Measurements from ENCODE around the gene PPIH.
"Not testable (repeated sequence)": the region's sequence is repeated elsewhere in the genome, so short reads cannot be mapped to it uniquely, and the experiment has no call there.

The PPIH gene

DNA sequence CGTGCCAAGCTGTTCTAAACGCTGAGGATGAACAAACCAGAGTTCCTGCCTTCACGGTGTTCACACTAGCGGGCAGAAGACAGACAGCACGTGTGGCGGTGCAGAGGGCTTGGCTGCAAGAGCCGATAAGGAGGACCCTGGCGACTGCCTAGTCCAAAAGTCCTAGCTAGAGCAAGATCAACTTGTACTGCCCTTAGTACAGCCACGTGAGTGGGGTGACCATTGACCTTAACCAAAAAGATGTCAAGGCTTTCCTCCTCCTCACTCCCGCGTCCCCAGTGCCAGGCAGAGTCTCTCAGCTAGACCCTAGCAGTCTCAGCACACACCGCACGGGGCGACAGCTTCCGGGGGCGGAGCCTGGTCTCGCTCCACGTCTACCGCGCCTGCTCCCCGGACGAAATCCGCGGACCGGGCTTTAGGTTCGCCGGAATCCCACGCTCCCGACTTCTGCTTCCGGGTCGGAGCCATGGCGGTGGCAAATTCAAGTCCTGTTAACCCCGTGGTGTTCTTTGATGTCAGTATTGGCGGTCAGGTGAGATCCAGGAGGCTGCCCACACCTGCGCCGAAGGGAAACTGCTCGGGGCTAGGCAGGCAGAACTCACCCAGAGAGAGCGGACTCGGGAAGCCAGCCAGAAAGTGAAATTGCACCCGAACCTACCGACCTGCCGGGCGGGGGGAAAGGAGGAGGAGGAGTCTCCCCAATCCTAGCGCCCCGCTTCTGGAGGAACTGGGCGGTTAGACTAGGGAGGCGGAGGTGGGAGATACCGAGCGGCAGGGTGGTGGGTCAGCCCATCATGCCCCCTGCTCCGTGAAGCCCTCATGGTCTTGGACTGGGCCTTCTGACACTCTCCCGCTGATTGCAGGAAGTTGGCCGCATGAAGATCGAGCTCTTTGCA is at the start of gene PPIH:
PPIH (plus strand) TSS at position 443 of the 896 bp plus-strand sequence; CDS start at position 467, 24 bp downstream.
- DNase-seq = peak; percentile 31 to 84

DNA sequence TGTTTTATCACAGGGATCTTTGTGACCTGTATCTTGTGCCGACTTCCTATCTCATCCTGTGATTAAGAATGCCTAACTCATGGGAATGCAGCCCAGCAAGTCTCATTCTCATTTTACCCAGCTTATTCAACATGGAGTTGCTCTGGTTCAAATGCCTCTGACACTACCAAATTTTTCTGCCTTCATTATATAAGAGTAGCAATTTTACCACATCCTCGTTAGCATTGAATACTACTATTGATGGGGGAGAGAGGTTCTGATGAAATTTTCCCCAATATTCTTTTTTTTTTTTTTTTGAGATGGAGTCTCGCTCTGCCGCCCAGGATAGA is 44.5 kb upstream of the PPIH start:
- DNase-seq = no peak

DNA sequence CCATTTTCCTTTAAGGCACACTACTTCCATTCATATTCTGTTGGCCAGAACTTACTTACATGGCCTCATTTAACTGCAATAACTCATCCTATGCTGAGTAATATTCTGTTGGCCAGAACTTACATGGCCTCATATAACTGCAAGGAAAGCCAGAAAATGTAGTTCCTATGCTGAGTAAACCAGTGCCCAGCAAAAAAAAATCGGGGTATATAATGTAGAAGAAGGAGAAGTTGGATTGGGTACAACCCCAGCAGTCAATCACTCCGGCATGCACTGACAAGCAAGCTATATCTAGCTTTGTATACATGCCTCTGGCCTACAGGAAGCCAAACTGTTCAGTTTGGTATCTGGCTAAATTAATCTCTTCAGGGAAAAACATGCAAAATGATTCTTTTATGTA is 39.4 kb upstream of the PPIH start:
- DNase-seq = no peak

DNA sequence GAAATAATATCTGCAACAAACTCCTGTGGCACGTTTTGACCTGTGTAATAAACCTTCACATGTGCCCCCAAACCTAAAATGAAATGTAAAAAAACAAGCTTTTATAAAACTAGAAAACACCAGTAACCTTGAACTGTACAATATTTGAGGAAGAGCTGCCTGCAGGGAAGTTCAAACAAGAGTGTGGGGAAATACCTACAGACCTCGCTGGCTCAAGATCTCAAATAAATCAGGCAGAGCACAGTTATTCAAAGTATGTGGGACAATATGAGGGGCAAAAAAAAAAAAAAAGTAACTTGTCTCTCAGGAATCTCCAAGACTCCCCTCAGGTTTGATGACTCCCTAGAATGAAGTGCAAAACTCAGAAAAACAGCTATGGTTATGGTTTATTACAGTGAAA is 37.9 kb upstream of the PPIH start:
- DNase-seq = no peak

DNA sequence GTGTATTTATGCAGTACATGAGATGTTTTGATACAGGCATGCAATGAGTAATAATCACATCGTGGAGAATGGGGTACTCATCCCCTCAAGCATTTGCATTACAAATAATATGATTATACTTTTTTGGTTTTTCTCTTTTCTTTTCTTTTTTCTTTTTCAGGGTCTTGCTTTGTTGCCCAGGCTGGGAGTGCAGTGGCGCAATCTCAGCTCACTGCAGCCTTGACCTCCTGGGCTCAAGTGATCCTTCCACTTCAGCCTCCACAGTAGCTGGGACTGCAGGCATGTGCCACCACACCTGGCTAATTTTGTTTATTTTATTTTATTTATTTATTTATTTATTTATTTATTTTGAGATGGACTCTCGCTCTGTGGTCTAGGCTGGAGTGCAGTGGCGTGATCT is 37.0 kb upstream of the PPIH start:
- DNase-seq = not testable (repeated sequence)

DNA sequence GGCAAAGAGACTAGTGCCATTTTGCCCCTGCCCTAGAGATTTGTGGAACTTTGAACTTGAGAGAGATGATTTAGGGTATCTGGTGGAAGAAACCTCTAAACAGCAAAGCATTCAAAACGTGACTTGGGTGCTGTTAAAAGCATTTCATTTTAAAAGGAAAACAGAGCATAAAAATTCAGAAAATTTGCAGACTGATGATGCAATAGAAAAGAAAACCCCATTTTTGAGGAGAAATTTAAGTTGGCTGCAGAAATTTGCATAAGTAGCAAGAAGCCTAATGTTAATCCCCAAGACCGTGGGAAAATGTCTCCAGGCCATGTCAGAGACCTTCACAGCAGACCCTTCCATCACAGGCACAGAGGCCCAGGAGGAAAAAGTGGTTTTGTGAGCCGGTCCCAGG is 31.0 kb upstream of the PPIH start:
- not testable (repeated sequence) for DNase-seq

DNA sequence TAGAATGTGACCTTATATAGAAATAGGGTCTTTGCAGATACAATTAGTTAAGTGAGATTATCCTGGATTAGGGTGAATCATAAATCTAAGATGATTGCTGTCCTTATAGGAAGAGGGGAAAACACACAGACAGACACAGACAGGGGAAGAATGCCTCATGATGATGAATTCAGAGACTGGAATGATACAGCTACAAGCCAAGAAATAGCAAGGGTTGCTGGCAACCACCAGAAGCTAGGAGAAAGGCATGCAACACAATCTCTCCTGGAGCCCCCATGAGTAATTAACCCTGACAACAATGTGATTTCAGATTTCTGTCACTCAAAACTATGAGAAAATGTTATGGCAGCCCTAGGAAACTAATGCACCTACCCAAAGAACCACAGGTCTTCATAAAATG is 19.1 kb upstream of the PPIH start:
- DNase-seq = no peak

DNA sequence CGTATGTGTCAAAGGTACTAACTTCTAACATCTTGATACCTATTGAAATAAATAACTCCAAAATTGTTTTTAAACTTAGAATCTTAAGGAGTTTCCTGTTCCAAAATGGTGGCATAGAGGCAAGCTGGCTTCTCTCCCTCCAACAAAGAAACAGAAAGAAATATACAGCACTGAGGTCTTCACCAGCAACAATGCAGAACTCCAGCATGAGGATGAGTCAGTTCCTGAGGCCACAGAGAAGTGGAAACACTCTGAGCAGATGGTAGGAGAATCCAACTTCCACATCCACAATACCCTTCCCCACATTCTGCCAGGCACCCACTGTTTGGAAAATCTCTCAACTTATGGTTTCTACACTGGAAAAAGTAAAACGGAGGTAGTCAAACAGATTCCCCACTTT is 12.2 kb upstream of the PPIH start:
- DNase-seq = no peak

DNA sequence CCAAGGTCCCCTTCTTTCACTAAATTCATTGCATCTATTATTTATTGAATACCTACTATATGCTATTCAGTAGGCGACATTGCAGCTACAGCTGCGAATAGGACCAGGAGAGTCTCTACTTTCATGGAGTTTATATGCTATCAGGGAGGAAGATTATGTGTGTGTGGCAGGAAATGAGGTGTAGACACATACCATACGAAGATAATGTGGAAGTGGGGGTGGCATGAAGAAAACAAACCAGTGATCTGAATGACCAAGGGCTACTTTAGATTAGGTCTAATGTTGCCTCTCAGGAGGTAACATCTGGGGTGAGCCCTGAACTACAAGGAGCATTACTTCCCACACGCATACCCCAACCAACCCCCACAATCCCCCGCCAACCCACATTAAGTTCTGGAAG is 1.0 kb upstream of the PPIH start:
- DNase-seq = no peak

DNA sequence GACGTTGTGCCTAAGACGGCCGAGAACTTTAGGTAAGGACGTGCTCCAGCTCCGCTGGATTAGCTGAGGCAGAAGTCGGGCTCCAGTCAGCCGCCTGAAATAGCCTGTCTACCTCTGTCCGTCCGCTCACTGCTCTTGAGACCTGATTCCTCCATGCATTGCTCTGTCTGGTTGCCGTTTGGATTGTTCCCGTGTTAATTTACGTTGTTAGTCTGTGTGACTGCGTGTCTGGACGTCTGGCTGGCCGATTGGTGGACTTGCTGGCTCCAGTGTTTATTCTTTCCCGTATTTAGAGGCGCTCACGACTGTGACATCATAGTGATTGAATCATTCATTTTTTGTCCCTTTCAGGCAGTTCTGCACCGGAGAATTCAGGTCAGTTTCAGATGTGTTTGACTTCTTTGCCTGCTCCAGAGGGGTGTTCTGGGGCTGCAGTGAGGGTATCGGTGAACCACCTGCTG is 684 bp downstream of the PPIH start:
- DNase-seq = no peak

DNA sequence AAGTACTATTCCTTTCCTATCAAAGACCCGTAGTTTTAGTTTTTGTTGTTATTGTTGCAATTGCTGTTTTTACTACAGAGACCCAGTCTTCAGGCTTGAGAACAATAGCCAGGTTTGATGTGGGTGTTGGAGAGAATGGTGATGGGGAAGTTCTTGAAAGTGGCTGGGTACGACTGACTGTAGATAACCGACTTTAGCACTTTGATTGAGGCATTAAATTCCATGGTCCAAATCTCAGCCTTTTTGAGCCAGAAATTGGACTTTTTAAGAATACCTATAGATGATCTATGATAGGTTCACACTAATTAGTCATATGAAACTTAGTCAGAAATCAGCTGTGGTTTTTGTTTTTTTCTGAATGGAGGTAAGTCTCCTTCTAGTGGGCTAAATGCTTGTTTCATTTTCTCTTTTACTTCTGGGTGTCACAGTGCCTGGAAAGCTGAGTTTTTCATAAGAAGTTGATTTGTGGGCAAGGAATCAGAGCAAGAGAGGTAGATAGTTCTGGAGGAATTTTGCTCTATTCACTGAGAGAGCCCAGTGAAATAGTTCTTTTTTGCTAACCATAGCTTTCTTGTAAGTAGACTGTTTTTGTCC is 2.8 kb downstream of the PPIH start:
- DNase-seq = no peak

DNA sequence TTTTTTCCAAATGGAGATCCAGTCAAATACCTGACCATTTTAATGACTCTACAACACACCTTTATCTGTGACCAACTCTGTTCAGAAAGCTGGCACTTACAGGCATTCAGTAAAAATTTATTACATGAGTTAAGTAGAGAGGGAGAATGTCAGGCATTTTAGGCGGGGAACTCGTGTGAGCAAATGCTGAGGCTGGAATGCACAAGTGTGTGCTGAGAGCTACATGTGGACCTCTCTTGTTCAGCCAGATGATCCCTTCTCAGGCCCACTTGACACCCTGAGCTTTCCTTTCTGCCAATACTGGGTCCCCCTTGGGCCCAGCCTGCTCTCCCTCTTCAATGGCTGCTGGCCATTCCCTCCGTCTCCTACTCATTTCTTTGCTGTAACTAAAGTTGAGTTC is 11.7 kb downstream of the PPIH start:
- no peak for DNase-seq

DNA sequence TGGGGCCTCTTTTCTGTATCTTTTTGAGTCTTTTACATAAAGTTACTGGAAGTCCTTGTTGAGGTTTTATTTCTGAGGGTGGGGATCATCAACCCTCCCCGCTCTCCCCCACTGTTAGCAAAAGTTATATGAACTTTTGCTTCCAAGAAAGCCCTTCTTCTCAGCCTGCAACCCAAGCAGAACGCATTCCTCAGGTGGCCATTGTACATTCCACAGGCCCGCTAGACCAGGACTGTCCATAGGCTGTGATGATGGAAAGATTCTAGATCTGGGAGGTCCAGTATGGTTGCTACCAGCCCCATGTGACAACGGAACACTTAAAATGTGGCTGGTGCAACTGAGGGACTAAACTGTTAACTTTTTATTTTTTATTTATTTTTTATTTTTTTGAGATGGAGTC is 12.2 kb downstream of the PPIH start:
- no peak for DNase-seq

DNA sequence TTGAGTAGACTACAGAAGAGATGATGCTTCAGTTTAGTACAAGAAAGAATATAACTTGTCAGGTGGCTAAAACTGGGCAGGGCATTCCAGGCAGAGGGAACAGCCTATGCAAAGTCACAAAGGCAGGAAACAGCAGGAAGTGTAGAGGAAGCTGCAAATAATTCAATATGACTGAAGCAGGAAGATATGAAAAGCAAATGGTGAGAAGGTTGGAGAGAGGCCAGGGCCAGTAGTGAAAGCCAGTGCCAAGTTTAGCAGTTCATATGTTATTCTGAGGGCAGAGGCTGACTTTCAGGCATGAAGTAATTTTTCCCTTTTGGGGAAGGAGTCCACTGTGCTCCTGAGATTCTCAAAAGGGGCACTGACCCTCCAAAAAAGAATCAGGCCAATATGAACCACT is 16.0 kb downstream of the PPIH start:
- DNase-seq = no peak

DNA sequence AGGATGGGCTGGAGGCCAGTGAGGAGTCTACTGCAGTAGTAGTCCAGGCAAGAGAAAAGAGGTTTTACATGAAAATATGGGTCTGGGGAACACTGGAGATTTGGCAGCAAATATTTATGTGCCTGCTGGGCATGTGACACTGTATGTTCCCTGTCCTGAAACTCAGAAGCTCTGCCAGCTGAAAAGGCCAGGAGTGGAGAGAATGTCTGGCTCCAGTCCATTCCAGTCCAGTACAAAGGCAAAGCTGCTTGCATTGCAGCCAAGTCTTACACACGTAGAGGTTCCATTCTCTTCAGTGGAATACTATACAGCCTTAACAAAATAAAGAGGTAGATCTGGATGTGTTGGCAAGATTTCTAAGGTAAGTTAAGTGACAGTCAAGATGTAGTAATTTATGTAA is 16.5 kb downstream of the PPIH start:
- no peak for DNase-seq

DNA sequence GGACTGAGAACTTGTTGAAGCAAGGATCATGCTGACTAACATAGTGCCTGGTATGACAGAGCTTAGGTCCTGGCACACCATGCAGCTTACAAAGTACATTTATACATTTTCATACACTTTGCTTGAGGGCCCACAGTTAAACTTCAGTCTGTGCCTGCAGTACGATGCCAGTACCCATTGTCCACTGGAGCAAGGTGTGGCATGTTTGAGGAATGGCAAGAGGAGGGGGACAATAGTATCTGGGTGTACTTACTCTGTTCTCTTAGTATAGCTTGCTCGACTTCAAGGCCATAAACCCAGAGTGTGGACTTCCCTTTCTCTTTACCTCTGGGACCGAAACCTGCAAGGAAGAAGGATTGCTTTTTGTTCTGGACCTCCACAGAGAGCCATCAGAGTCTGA is 17.2 kb downstream of the PPIH start:
- DNase-seq = no peak

DNA sequence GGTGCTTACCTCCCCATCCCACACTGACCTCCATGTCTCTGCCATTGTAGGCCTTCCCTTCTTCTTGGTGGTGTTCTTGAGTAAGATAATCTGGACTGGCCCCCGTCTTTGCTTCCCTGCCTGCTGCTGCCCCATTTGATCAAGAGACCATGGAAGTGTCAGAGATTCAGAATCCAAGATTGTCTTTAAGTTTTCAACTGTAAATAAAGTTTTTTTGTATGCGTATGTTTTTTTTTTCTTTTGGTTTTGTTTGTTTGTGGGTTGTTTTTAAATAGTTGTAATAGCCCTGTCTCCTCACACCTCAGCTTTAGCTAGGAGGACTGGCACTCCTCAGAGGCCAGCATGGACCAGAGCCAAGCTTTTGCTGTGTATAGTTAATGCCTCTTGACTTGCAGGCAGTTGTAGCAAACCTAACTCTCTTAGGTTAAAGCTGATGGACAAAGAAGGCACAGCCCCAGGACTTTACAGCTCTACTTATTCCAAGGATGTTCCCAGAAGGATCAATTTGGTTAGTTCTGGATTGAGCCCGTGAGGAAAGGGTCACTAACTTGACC is 18.4 kb downstream of the PPIH start:
- DNase-seq = no peak

DNA sequence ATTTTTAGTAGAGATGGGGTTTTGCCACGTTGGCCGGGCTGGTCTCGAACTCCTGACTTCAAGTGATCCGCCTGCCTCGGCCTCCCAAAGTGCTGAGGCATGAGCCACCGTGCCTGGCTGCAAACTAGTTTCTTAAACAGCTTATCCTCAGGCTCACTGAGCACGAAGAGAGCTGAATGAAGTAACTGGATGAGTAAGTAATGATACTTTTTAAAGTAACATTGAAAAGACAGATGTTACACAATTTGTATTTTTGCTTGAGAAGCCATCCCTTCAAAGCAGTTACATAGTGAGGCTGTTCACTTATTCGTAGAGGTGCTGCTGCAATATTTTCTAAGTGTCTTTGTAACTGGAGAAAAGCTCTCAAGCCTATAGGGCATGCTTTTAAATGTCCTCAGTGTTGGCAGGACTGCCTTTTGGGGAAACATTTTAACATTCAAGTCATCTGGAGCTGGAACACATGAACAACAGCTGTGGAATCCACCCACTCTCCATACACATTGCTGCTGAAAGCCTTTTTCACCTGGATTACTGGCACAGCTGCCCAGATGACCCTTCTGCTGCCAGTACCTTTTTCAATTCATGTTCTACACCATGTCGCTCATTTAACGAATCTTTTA is 21.3 kb downstream of the PPIH start:
- DNase-seq = no peak

DNA sequence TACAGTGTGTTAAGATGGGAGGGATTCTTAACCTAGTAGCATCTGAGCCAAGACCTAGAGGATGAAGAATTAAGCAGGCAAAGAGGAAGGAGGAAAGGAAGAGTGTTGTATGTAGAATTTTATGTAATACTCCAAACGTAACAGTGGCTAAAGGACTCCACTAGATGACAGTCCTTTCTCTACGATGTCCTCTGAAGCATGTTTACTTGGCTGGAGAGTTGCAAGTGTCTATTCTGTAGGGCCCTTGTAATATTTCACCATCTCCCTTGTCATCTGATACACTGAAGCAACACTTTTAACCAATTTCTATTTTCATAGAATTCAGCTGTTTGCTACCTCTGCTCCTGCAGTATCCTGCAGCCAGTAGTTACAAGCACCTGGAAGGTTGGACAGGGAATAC is 21.8 kb downstream of the PPIH start:
- DNase-seq = no peak

DNA sequence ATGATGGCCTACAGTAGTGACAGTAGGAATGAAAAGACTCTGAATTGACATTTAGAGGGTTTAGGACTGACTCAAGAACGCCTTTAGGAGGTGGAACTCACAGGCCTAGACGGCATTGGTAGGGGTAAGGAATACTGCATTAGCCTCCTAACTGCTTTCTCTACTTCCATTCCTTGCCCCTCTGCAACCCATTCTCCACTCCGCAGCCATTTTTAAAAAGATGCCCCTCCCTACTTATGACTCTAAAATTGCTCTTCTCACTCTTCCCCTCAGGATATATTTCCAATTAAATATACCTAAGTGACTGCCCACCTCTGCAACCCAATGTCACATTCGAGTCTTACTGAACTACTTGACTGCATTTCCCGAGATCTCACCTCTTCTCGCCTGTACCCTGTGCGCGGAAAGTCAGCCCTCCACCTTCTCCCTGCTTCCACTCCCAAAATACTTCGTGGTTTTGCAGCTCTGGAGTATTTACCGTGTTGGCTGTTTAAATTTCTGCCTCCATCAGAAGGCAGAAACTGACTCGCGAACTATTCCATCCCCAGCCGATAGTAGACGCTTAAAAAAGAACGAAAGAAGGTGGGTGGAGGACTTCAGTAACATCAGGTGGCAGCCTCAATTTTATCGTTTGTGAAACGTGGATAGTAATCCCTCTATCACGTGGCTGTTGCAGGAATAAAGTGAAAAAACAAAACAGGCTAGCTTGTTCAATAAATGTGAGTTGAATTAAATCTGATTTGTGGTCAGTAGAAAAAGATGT is 22.9 kb downstream of the PPIH start:
- no peak for DNase-seq

DNA sequence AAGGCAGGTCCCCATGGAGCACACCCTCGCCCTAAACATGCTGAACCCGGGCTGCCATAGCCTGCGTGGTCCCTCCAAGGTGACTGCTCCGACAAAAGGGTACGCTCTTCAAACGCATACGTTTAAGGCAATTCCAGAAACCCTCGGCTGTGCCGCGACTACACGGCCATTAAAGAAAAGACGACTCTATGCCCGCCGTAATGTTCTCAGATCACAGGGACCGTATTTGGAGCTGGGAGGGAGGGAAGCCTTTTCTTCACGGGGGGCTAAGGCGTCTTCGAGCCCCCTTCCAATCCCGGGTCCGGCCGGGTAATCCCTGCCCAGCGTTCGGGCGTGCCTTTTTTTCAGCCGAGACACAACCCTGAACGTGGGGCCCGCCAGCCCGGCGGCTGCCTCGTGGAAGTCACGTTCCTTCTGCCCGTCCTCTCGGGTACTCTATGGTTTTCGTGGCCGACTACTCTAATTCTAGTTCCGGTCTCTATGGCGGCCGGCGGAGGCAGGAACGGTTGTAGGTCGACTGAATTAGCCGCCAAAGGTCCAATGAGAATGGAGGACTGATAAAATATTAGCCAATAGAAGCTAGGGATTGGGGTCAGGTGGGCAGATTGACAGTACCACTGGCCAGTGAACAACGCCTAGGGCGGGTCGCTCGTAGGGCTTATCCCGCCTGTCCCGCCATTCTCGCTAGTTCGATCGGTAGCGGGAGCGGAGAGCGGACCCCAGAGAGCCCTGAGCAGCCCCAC is 23.7 kb downstream of the PPIH start, which contains the start of gene YBX1:
YBX1 (plus strand) TSS at position 678 of the 743 bp plus-strand sequence. CDS start 148 bp downstream, outside the sequence.
- DNase-seq = peak; percentile 95 to 98

DNA sequence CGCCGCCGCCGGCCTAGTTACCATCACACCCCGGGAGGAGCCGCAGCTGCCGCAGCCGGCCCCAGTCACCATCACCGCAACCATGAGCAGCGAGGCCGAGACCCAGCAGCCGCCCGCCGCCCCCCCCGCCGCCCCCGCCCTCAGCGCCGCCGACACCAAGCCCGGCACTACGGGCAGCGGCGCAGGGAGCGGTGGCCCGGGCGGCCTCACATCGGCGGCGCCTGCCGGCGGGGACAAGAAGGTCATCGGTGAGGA is 24.2 kb downstream of the PPIH start:
- DNase-seq = not testable (repeated sequence)
